Epithelial cell of prostate (primary cell): ENCODE results near the gene RBM4B.
"Not testable (repeated sequence)": the region's sequence is repeated elsewhere in the genome, so short reads cannot be mapped to it uniquely, and the experiment has no call there.

Source experiments
- DNase-seq: peaks from one replicate; pipeline ENCODE4 v3.0.0-alpha.2; 2011; ENCODE audit warnings: low read depth, low spot score
- H3K27ac ChIP-seq: fragments of 450-650 bp; 2 replicates; pipeline ENCODE4 v1.5.1; 2017; ENCODE audit warnings: mild to moderate bottlenecking

Gene RBM4B

DNA sequence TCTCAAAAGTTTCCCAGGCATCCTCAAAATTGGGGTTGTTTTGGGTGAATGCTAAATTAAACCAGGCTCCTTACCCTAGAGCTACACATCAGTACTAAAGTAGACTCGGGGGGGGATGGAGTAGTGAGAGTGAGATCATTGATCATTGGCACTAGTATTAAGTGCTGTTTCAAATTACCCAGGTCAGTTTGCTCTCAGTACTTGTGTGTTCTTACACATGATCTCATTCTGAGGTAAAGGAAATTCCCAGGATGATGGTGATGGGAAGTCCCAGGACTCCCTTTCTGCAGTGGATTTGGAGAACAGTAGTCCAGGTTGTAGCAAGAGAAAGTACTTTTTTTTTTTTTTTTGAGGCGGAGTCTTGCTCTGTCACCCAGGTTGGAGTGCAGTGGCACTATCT, 26.7 kb downstream of the RBM4B start:
- no peak overlapping the region for H3K27ac ChIP-seq
- no peak for DNase-seq

DNA sequence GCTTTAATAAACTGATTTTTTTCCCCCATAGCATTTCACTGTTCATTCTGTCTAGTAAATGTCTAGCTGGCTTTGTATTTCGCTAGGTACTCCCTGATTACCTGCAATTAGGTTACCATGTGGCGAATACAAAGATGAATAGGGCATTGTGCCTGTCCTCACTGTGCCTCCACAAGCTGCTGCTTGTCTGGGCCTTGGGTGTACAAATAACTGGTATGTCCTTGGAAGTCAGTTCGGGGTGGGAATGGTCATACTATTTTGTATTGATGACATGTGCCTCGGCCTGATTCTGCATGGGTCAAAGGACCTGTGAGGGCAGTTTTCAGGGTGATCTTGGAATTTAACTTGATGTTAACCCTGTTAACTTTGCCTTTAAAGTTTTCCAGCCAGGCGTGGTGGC, 27.8 kb downstream of the RBM4B start:
- H3K27ac ChIP-seq = no peak overlapping the region
- DNase-seq = no peak

DNA sequence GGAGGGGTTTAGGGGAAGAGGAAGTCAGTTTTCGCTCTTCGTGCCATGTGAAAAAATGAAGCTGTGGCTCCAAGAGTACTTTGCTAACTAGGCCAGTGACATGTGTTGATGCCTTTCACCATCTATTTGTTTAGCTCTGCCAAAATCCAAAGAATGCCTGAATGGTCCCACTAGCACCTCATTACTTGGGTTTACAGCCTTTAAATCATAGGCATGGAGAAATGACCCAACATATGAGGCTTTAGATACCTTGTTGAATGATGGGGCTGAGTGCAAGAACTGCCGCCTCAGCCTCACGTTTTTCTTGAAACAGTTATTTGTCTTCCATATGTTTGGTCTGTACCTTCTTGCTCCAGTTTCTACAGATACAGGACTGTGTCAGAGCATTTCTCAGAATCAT, 30.9 kb downstream of the RBM4B start:
- DNase-seq = no peak
- H3K27ac ChIP-seq = no peak overlapping the region

DNA sequence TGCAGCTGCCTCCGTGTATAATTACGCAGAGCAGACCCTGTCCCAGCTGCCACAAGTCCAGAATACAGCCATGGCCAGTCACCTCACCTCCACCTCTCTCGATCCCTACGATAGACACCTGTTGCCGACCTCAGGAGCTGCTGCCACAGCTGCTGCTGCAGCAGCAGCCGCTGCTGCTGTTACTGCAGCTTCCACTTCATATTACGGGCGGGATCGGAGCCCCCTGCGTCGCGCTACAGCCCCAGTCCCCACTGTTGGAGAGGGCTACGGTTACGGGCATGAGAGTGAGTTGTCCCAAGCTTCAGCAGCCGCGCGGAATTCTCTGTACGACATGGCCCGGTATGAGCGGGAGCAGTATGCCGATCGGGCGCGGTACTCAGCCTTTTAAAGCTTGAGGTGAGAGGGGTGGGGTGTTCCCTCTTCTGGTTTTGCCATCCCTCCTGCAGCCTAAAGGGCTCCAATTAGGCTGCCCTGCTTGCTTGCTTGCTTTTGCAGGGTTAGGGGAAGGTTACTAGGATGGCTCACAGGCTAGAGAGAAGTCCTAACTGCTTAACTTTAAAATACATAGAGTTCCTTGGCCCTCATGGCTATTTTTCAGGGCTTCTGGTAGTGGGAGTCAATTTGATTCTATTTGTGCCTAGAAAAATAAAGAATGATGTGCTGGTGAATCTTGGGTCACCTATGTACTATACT, 33.8 kb downstream of the RBM4B start:
- DNase-seq = no peak
- no peak overlapping the region for H3K27ac ChIP-seq

DNA sequence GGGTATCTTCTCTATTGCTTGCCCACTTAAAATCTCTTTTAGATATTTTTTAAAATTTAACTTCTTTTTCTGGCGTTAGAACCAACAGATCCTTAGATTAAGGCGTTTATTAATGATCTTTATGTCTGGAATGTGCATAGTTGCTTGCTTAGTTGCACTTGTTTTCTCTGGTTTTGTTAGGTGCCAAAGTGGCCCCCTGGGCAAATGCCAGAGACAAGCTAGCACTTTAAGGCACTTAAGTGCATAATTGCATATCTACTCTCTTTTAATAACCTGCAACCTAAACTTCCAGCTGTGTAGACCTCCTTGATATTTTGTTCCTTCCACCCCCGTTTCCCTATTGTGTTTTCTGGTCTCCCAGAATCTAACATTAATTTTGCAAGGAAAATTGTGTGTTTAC, 35.9 kb downstream of the RBM4B start:
- no peak for DNase-seq
- H3K27ac ChIP-seq = no peak overlapping the region

DNA sequence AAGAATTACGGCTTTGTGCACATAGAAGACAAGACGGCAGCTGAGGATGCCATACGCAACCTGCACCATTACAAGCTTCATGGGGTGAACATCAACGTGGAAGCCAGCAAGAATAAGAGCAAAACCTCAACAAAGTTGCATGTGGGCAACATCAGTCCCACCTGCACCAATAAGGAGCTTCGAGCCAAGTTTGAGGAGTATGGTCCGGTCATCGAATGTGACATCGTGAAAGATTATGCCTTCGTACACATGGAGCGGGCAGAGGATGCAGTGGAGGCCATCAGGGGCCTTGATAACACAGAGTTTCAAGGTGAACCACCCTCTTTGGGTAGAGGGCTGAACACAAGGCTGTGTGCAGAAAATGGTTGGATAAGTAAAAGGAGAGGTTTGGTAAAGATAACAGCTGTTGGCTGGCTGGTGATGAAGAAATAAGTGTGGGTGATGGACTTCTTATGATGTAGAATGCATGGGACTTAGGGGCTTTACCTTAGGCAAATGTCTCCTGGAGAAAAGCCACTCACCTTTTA, 37.8 kb downstream of the RBM4B start:
- not testable (repeated sequence) for H3K27ac ChIP-seq, DNase-seq

DNA sequence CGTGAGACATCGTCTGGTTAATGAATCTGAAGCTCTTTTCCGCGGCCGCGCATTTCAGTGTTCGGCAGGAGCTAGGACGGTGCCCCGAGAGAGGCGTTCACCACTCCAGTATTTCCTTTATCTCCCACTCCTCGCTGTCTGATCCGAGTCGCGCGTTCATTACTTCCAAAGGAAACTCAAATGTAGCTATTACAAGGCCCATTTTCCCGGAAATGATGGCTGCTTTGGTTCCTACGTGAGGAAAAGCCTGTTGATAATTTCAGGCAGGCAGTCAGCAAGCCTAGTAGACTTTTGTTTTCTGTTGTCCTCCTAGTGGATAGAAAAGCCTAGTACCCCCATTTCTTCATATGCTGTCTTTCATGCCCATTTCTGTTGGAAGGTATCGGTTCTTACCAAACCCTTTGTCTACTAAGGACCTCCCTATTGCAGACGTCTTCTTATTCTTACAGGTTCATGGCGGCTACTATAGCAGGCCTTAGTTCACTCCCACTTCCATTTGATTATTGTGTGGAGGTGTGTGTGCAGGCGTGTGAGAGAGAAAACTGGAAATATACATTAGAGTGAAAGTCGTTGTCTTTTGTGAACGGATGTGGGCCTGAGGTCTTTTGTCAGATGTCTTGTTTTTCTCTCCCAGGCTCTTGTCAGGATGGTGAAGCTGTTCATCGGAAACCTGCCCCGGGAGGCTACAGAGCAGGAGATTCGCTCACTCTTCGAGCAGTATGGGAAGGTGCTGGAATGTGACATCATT, 38.4 kb downstream of the RBM4B start:
- no peak for DNase-seq
- peak overlapping the region; percentile 77 for H3K27ac ChIP-seq

DNA sequence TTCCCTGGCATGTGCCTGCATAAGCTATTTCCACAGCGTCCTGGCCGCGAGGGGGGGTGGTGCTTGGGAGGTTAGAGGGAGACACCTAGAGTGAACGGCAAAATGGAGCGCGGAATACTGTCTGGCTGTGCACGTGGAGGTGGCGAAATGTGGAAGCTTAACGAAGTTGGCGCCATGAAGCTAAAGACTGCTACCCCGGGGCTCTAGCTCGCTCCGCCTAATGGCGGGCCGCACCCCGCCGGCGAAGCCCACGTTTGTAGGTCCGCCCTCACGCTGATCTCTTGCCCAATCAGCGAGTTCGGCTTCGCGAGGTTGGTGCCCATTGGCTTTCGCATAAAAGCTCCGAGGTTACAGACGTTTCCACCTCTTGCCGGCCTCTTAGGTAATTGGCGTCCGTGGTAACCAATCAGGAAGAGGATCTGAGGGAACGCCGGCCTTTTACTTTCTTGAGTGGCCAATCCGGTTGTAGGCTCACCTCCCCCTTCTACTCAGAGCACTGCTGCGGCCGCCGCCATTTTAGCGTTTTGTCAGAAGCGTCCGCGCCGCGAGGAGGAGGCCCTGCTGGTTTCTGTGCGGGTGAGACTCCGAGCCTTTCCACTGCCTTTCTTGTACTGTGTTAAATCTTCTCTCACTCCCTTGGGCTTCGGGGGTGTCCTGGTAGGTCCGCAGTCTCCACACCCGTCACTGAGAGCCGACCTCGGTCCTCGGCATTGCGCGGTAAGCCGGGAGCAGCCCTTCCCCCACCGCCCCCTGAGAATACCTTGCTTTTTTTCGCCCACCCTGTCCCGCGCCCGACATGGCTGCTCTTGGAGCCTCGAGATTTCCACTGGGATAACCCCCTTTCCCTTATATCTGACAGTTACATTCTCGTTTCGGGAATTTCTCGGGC, 39.3 kb downstream of the RBM4B start, which contains the start of gene RBM4:
Gene RBM4, plus strand, starts transcription at position 527 of the 889 bp plus-strand sequence. CDS start 1,009 bp downstream, outside the sequence.
- peak within 1 kb of the TSS; percentile 77 for H3K27ac ChIP-seq
- DNase-seq = peak; percentile 99

DNA sequence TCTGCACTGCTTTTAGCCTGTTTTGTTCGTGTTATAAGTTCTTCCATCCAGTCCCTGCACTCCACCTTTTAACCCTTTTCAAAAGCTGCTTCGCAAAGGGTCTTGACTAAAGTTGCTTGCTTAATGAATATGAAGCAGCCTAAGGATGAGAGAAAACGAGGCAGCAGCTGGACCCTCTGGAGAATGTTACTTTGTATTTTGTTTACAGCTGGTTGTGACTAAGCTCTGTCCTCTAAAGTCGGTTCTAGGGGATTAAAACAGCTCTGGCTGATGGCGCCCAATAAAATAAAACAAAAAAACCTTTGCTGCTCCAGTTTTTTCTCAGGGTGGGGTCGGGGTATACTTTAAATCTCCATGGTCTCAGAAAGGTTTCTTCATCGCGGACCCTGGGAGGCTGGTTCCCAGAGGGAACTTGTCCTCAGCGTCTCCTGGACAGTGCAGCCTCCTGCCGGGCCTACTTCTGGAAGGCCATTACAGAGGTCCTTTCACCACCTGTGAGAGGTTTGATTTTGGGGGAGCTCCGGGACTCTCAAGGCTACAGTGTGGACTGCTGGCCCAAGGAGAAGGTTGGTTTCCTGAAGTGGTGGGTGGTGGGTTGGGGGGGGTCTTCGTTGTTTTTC, 40.0 kb downstream of the RBM4B start:
- peak overlapping the region; percentile 77 for H3K27ac ChIP-seq
- no peak for DNase-seq

DNA sequence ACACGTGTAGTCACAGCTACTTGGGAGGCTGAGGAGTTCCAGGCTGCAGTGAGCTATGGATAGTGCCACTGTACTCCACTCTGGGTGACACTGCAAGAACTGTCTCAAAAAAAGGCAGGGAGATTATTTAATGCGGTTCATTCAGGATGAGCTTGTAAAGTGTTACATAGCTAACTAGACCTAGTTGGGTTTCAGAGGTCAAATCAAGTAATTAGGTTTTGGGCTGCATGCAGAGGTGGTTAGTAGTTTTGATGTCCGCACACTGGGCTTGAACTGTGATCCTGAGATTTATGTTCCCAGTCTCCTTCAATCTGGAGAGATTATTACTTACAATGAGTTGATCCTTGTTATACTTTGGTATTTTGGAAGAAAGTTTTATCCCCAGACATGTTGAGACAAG, 41.3 kb downstream of the RBM4B start:
- DNase-seq = no peak
- peak overlapping the region; percentile 77 for H3K27ac ChIP-seq

DNA sequence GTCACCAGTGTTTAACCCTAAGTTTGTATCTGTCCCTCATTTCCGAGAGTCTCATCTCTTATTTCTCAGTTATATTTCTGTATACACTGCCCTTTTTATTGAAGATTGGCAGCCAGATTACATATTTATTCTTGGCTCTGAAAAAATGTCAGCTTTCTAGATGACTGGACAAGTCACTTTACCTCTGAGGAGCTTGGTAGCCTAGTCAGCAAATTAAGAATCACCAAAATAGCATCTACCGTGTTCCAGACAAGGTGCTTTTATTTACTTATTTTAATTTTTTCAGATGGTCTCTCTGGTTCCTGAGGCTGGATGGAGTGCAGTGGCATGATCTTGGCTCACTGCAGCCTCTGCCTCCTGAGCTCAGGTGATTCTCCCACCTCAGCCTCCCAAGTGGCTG, 44.7 kb downstream of the RBM4B start:
- no peak for DNase-seq
- H3K27ac ChIP-seq = no peak overlapping the region

DNA sequence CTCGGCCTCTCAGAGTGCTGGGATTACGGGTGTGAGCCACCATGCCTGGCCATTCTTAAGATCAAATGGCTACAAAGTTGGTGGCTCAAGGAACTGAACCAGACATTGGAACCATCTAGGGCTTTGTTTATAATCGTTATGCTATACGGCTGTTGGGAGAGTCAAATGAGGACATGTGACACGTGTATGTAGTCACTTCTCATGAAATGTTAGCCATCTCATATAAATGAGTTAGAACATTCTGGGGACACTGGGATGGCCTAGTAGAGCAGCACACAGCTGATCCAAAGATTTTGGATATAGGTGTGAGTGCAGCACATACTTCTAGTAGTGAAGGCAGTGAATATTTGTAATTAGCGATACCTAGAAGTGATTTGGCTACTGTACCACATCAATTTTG, 45.8 kb downstream of the RBM4B start:
- H3K27ac ChIP-seq = no peak overlapping the region
- DNase-seq = no peak

DNA sequence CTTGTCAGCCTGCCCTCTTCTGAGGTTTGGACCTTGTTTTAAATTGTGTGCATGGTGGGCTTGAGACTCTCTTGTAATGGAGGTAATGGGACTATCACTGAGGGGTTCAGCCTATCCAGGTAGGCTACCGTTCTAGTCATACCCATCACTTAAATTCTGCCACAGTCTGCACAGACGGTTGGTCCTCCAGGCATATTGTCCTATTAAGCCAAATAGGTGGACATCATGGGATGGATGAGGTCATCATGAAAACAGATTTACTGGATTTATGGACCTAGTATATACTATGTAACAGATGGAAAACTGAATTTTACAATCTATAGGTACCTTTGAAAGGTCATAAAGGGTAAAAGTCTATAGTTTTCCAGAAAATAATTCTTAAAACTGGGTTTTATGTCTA, 48.3 kb downstream of the RBM4B start:
- no peak overlapping the region for H3K27ac ChIP-seq
- no peak for DNase-seq

DNA sequence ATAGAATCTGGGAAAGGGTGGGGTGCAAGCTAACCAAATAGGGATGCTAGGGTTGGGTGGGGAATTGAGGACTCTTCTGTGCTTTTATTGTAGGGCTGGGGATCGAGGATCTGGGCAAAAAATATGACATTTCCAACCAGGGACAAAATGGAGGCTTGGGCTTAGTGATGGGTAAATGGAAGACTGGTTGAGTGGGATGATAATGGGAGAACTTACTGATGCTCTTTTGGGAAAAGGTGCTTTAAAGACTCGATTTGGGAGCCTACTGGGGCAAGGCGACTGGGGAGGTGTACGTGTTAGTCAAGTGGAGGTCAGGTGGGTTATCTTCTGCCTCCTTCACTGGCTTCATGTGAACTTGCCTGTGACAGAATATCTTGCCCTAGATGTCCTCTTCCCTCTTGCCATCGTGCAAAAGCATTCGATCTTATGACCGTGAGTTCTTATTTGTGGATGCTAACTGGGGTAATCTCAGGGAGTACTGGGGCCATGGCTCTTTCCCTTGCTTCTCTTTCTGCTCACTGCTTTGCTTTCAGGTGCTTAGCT, 49.6 kb downstream of the RBM4B start:
- no peak overlapping the region for H3K27ac ChIP-seq
- no peak for DNase-seq

DNA sequence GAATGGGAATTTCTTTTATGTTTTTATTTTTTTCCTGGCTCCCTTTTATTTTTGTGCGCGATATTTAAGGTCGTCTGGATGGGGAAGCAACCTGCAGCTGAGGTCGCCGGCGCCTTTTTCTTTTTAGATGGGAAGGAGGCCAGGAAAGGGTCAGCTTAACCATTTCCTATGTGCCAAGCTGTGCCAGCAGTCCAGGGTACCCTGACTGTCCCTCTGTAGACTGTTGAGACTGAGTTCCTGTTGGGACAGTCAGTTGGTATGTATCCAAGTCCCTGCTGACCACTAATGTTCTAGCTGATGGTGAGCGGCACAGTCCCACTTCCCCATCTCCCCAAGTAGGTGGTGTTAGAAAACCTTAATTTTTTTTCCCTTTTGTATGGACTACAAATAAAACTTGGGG, 50.8 kb downstream of the RBM4B start:
- H3K27ac ChIP-seq = no peak overlapping the region
- DNase-seq = no peak

DNA sequence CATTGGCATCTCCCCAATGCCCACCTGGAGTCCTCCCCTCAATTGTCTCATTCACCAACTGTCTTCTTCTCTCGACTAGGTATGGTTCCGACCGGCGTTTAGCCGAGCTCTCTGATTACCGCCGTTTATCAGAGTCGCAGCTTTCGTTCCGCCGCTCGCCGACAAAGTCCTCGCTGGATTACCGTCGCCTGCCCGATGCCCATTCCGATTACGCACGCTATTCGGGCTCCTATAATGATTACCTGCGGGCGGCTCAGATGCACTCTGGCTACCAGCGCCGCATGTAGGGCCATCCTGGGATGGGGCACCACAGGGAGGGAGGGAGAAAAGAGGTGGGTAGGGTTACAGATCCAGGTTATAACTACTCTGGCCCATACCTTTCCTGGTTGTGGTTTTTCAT, 51.3 kb downstream of the RBM4B start:
- H3K27ac ChIP-seq = no peak overlapping the region
- no peak for DNase-seq

DNA sequence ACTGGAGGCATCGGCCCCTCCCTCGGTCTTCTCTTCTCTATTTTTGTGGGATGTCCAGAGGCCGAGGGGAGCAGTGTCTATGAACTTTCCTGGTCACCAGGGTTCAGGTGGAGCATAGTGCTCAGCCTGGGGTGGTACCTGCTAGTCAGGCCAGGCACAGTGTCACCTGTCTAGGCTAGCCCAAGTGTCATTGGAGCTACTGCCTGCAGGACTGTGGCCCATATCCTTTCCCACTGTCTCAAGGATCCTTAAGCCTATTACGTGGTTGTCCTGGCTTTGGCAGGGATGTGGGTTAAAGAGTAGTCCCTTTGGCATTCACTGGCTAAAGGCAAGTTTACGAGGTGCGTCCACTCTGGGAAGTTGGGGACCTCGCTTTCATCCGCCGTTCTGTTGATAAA, 51.9 kb downstream of the RBM4B start:
- no peak for DNase-seq

DNA sequence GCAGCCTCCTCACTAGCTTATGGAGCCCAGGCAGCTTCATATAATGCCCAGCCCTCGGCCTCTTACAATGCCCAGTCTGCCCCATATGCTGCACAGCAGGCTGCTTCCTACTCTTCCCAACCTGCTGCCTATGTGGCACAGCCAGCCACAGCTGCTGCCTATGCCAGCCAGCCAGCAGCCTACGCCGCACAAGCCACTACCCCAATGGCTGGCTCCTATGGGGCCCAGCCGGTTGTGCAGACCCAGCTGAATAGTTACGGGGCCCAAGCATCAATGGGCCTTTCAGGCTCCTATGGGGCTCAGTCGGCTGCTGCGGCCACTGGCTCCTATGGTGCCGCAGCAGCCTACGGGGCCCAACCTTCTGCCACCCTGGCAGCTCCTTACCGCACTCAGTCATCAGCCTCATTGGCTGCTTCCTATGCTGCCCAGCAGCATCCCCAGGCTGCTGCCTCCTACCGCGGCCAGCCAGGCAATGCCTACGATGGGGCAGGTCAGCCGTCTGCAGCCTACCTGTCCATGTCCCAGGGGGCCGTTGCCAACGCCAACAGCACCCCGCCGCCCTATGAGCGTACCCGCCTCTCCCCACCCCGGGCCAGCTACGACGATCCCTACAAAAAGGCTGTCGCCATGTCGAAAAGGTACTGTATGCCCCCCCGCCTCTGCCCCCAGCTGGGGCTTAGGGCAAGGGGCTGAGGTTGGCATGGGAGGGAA, 52.5 kb downstream of the RBM4B start:
- DNase-seq = no peak

More for the DNA sequence above, 51.9 kb downstream of the RBM4B start:
- H3K27ac ChIP-seq = no peak overlapping the region

DNA sequence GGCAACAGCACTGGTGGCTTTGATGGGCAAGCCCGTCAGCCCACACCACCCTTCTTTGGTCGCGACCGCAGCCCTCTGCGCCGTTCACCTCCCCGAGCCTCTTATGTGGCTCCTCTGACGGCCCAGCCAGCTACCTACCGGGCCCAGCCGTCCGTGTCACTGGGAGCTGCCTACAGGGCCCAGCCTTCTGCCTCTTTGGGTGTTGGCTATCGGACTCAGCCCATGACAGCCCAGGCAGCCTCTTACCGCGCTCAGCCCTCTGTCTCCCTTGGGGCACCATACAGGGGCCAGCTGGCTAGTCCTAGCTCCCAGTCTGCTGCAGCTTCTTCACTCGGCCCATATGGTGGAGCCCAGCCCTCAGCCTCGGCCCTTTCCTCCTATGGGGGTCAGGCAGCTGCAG, 53.2 kb downstream of the RBM4B start:
- no peak for DNase-seq
- no peak overlapping the region for H3K27ac ChIP-seq

More for the DNA sequence above, 52.5 kb downstream of the RBM4B start:
- H3K27ac ChIP-seq = no peak overlapping the region
